ENCODE data around the gene PALD1. TPM values are rescaled to one million over a fixed set of nuclear protein-coding genes. Genes with fewer than 3 reads are reported as not detected.

PALD1 gene
- total RNA-seq, 6 experiments from 2014 or later: 0.81 to 2.9 (median 1.3) TPM

DNA sequence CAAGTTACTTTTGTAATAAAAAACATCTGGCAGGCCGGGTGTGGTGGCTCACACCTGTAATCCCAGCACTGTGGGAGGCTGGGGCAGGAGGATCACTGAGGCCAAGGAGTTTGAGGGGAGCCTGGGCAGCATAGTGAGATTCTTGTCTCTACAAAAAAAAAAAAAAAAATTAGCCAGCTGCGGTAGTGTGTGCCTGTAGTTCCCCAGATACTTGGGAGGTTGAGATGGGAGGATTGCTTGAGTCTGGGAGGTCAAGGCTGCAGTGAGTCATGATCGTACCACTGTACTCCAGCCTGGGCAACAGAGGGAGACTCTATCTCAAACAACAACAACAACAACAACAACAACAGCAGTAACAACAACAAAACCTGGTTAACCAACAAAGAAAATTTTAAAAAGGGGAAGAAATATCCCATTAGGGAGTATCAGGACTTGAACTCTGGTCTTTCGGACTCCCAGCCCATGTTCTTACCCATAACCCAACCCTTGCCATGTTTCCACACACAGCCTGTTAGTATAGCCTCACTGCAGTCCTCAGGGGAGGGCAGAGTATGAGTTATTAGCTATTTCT is 17.2 kb downstream of the PALD1 start:
- H3K27ac ChIP-seq: no peak overlapping the region
- DNase-seq (no peak), ATAC-seq (no peak)
- H3K27me3 ChIP-seq: no peaks in the 10 kb centered on the region
- WGBS (ENCODE audit: insufficient coverage, low coverage, low lambda C conversion rate, missing lambda C conversion rate): 66% methylated on average over 3 of the region's 4 CpGs
- intact Hi-C loops (cut with DNase I): no loop called here
- TF ChIP-seq POLR2A (IDR thresholded peaks at IDR 0.05): no peak
- TF ChIP-seq, protein P1, sequence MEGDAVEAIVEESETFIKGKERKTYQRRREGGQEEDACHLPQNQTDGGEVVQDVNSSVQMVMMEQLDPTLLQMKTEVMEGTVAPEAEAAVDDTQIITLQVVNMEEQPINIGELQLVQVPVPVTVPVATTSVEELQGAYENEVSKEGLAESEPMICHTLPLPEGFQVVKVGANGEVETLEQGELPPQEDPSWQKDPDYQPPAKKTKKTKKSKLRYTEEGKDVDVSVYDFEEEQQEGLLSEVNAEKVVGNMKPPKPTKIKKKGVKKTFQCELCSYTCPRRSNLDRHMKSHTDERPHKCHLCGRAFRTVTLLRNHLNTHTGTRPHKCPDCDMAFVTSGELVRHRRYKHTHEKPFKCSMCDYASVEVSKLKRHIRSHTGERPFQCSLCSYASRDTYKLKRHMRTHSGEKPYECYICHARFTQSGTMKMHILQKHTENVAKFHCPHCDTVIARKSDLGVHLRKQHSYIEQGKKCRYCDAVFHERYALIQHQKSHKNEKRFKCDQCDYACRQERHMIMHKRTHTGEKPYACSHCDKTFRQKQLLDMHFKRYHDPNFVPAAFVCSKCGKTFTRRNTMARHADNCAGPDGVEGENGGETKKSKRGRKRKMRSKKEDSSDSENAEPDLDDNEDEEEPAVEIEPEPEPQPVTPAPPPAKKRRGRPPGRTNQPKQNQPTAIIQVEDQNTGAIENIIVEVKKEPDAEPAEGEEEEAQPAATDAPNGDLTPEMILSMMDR (IDR thresholded peaks at IDR 0.05): no peak
- no peak overlapping the region for H3K4me3 ChIP-seq
- H3K4me1 ChIP-seq: no peaks in the 10 kb centered on the region
- no peaks in the 10 kb centered on the region for H3K9me3 ChIP-seq
- H3K36me3 ChIP-seq: no peaks in the 10 kb centered on the region

DNA sequence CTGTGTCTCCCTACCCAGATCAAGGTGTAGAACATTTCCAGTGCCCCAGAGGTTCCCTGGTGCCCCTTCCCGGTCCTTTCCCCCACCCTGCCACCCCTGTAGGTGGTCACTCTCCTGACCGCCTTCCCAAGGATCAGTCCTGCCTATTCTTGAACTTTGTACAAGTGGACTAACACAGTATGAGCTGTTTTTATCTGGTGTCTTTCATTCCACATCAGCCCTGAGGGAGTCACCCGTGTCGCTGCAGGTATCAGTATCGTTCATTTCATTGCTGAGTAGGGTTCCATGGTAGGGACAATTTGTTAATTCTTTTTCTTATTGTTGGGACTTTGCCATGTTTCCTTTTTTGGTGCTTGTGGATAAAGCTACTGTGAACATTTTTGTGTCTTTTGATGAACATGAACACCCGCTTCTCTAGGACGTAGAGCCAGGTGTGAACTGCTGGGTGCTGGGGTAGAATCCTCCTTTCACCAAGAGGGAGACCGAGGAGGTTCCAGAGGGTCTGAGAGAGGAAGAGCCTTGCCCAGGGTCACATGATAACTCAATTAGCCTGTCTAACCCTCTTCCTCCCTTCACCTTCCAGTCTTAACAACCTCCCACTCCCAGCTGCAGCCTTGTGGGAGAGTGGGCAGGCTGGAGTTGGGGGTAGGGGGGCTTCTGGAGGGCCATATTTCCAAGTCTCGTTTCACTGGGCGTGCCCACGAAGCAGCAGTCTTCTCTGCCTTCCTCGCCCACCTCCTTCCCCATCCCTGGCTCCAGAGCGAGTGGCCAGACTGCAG is 18.0 kb downstream of the PALD1 start:
- no peak for ATAC-seq
- no peak overlapping the region for H3K4me3 ChIP-seq
- intact Hi-C loops (cut with DNase I): no loop called here
- TF ChIP-seq, protein P1 (IDR thresholded peaks at IDR 0.05): no peak
- no peak for TF ChIP-seq POLR2A (IDR thresholded peaks at IDR 0.05)
- H3K27ac ChIP-seq: no peak overlapping the region
- H3K27me3 ChIP-seq: no peaks in the 10 kb centered on the region
- no peaks in the 10 kb centered on the region for H3K9me3 ChIP-seq
- no peak for DNase-seq
- H3K4me1 ChIP-seq: peaks cover 0 to 4% (median 0%) of the 10 kb centered on the region in 4 donors
- no peaks in the 10 kb centered on the region for H3K36me3 ChIP-seq
- 60% methylated on average over 11 of the region's 13 CpGs for WGBS (ENCODE audit: insufficient coverage, low coverage, low lambda C conversion rate, missing lambda C conversion rate)

DNA sequence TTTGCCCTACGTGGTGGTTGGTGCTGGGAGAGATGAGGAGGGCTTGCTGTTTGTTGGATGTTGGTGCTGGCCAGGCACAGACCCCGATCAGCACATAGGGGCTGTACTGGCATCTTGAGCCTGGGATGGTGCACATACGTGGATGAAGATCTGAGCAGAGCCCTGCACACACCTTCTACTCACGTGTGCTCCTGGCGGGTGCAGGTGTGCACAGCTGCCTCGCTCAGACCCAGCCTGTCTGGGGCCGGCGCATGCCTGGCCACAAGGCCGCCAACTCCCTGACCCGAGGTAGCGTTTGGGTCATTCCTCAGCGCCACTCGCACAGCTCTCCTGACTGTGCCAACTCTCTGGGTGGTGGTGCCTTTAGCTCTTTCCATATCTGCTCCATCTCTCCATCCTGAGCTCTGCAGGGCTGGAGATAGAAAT is 18.6 kb downstream of the PALD1 start:
- no peak for DNase-seq
- Histone ChIP-seq H3K4me1 (peaks cover 0 to 4% (median 0%) of the 10 kb centered on the region in 4 donors), H3K27me3 (no peaks in the 10 kb centered on the region), H3K36me3 (no peaks in the 10 kb centered on the region), H3K27ac (no peak overlapping the region), H3K9me3 (no peaks in the 10 kb centered on the region), H3K4me3 (no peak overlapping the region)
- no peak for TF ChIP-seq POLR2A (IDR thresholded peaks at IDR 0.05)
- TF ChIP-seq, protein P1 (IDR thresholded peaks at IDR 0.05): no peak
- intact Hi-C loops (cut with DNase I): no loop called here
- no peak for ATAC-seq
- 71% methylated on average over 2 of the region's 13 CpGs for WGBS (ENCODE audit: insufficient coverage, low coverage, low lambda C conversion rate, missing lambda C conversion rate)

DNA sequence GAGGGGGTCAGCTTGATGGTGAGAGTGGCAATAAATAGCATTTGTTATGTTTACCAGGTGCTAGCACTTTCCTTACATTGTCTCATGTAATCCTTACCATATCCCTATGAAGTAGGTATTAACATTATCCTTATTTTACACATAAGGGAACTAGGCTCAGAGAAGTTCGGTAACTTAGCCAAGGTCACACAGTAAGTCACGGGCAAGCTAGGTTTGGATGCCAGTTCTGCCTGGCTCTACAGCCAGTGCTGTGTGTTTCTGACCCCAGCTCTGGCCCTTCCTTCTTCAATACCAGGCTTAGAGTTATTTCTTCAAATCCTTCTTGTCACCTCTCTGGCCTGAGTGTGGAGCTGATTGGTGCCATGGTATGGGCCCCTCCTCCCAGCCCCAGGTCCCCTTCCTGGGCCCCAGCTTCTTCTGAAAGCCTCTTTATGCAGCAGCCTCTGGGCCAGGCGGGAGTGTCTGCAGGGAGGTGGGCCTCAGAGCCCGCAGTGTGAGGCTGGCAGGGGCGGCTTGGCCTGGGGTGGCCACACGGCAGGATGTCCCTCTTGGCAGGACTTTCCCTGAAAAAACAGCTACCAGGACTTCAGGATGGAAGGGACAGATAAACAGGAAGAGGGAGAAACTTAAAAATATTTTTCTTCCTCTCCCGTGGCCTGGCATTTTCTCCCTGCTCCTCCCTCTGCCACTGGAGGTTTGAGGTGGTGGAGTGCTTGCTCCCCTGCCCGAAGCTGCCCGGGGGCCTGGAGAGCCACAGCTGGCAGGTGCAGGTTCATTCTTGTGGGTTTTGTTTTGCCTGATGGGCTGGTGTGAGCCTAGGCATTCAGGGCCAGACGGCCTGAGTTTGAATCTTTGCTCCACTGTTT is 20.6 kb downstream of the PALD1 start:
- Histone ChIP-seq H3K27ac (no peak overlapping the region), H3K4me1 (peaks cover 0 to 4% (median 0%) of the 10 kb centered on the region in 4 donors), H3K9me3 (no peaks in the 10 kb centered on the region), H3K36me3 (no peaks in the 10 kb centered on the region), H3K27me3 (no peaks in the 10 kb centered on the region), H3K4me3 (no peak overlapping the region)
- DNase-seq: no peak
- peak in 2 of 4 donors; percentile 7 to 11 for ATAC-seq
- TF ChIP-seq POLR2A (IDR thresholded peaks at IDR 0.05): no peak
- TF ChIP-seq, protein P1 (IDR thresholded peaks at IDR 0.05): no peak
- 53% methylated on average over 7 of the region's 10 CpGs for WGBS (ENCODE audit: insufficient coverage, low coverage, low lambda C conversion rate, missing lambda C conversion rate)
- intact Hi-C loops (cut with DNase I): no loop called here

Data from right lobe of liver (tissue), 6 donors.